ENCODE results near the gene CES2.
"Not testable (repeated sequence)": the region's sequence is repeated elsewhere in the genome, so short reads cannot be mapped to it uniquely, and the experiment has no call there.

The CES2 gene

GRCh38 chr16:66950437-66950836 lies 15.1 kb downstream of the CES2 start:
- FAIRE-seq, result peak; percentile 26

GRCh38 chr16:66950971-66951790 lies 15.9 kb downstream of the CES2 start:
- no peak for FAIRE-seq
- no peak for DNase-seq (ENCODE audit: extremely low spot score, insufficient read length, low read depth)

More at GRCh38 chr16:66950437-66950836, 15.1 kb downstream of the CES2 start:
- DNase-seq (ENCODE audit: extremely low spot score, insufficient read length, low read depth), result no peak

DNA sequence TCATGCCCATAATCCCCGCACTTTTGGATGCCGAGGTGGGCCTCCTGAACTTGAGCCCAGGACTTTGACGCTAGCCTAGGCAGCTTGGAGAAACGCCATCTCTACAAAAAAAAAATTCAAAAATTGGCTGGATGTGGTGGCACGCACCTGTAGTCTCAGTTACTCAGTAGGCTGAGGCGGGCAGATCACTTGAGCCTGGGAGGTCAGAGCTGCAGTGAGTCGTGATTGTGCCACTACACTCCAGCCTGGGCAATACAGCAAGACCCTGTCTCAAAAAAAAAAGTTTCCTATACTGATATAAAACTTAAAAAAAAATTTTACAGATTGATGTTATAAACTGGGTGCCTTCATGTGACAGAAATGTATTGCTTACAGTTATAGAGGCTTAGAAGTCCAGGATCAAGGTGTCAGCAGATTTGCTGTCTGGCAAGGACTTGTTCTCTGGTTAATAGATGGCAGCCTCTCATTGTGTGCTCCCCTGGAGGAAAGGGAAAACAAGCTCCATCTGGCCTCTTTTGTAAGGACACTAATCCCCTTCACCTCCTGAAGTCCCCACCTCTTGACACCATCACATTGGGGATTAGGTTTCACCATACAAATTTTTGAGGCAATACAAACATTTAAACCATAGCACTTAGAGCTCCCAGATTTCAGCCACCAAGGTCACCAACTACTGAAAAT lies 17.3 kb downstream of the CES2 start:
- DNase-seq (ENCODE audit: extremely low spot score, insufficient read length, low read depth), result no peak
- FAIRE-seq, result no peak

- no peak for FAIRE-seq
- no peak for DNase-seq (ENCODE audit: extremely low spot score, insufficient read length, low read depth)
These were observed 18.3 kb downstream of the CES2 start for GRCh38 chr16:66953462-66954096.

DNA sequence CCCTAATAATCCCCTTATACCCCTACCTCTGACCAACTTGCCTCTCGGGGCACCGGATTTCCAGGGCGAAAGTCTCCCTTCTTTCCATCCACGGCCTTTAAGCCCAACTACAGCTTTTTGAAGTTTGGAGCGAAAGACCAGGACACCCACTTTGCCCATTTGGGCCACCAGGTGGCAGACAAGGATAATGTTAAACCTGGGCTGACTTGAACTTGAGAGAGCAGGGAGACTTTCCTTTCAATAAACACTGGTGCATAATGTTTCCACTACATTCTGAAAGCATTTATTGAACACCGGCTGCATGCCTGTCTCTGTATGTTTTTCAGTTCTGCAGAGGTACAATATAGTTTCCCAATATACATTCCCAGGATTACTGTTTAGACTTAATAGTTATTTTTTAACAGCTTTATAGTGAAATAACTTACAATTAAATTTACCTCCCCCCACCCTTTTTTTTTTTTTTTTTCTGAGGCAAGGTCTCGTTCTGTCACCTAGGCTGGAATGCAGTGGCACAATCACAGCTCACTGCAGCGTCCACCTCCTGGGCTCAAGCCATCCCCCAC lies 18.9 kb downstream of the CES2 start:
- peak; percentile 76 for FAIRE-seq
- peak; percentile 49 for DNase-seq (ENCODE audit: extremely low spot score, insufficient read length, low read depth)

DNA sequence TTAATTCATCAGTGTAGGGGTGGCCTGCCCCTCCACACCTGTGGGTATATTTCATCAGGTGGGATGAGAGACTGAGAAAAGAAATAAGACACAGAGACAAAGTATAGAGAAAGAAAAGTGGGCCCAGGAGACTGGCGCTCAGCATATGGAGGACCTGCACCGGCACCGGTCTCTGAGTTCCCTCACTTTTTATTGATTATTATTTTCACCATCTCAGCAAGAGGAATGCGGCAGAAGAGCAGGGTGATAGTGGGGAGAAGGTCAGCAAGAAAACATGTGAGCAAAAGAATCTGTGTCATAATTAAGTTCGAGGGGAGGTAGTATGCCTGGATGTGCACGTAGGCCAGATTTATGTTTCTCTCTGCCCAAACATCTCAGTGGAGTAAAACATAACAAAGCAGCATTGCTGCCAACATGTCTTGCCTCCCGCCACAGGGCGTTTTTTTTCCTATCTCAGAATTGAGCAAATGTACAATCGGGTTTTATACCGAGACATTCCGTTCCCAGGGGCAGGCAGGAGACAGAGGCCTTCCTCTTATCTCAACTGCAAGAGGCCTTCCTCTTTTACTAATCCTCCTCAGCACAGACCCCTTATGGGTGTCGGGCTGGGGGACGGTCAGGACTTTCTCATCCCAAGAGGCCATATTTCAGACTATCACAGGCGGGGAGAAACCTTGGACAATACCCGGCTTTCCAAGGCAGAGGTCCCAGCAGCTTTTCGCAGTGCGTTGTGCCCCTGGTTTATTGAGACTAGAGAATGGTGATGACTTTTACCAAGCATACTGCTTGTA lies 20.2 kb downstream of the CES2 start:
- FAIRE-seq; DNase-seq (ENCODE audit: extremely low spot score, insufficient read length, low read depth): not testable (repeated sequence)

GRCh38 chr16:66956154-66956457 lies 20.8 kb downstream of the CES2 start:
- FAIRE-seq; DNase-seq (ENCODE audit: extremely low spot score, insufficient read length, low read depth): not testable (repeated sequence)

- FAIRE-seq, result no peak
- no peak for DNase-seq (ENCODE audit: extremely low spot score, insufficient read length, low read depth)
These were observed 23.8 kb downstream of the CES2 start for GRCh38 chr16:66958857-66959703.

DNA sequence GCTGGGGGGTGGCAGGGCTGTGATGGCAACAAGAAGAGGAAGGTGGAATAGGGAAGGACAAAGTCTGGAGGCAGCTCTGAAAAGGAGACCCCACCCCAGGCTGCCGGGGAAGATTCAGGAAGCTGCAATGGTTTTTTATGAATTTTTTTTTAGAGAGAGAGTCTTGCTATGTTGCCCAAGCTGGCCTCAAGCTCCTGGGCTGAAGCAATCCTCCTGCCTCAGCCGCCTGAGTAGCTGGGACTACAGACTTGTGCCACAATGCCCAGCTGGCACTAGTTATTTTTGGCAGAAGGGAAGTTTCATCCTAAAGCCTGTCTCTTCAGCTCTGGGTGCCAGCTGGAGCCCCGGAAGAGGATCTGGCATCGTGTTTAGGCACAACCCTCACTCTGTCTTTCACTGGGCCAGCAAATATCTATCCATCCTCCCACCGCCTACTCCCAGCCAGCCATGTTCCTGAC lies 24.4 kb downstream of the CES2 start:
- DNase-seq (ENCODE audit: extremely low spot score, insufficient read length, low read depth) (no peak), FAIRE-seq (no peak)

- FAIRE-seq (no peak), DNase-seq (ENCODE audit: extremely low spot score, insufficient read length, low read depth) (no peak)
These were observed 25.0 kb downstream of the CES2 start for GRCh38 chr16:66960270-66960669.

- FAIRE-seq, result peak; percentile 92
- DNase-seq (ENCODE audit: extremely low spot score, insufficient read length, low read depth), result no peak
These were observed 25.9 kb downstream of the CES2 start, which contains the start of gene CES3 for GRCh38 chr16:66961065-66961744. Gene CES3, plus strand, starts transcription at chr16:66961266. Its CDS starts 42 bp downstream, at chr16:66961308.

- DNase-seq (ENCODE audit: extremely low spot score, insufficient read length, low read depth), result no peak
- FAIRE-seq, result peak; percentile 50
These were observed 26.6 kb downstream of the CES2 start for GRCh38 chr16:66961914-66962313.

GRCh38 chr16:66964049-66964448 lies 28.7 kb downstream of the CES2 start:
- DNase-seq (ENCODE audit: extremely low spot score, insufficient read length, low read depth), result no peak
- no peak for FAIRE-seq

DNA sequence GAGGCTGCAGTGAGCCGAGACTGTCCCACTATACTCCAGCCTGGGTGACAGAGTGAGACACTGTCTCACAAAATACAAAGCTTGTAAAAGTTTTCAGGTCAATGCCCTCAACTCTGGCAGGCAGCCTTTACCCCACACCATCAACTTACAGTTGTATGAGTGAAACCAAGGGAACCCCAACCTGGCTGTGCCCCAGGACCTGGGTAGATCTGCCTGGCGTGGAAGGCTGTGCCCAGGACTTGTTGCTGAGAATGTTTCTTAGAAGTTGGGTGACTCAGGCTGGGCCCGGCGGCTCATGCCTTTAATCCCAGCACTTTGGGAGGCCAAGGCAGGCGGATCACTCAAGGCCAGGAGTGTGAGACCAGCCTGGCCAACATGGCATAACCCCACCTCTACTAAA lies 33.5 kb downstream of the CES2 start:
- DNase-seq (ENCODE audit: extremely low spot score, insufficient read length, low read depth) (no peak), FAIRE-seq (no peak)

DNA sequence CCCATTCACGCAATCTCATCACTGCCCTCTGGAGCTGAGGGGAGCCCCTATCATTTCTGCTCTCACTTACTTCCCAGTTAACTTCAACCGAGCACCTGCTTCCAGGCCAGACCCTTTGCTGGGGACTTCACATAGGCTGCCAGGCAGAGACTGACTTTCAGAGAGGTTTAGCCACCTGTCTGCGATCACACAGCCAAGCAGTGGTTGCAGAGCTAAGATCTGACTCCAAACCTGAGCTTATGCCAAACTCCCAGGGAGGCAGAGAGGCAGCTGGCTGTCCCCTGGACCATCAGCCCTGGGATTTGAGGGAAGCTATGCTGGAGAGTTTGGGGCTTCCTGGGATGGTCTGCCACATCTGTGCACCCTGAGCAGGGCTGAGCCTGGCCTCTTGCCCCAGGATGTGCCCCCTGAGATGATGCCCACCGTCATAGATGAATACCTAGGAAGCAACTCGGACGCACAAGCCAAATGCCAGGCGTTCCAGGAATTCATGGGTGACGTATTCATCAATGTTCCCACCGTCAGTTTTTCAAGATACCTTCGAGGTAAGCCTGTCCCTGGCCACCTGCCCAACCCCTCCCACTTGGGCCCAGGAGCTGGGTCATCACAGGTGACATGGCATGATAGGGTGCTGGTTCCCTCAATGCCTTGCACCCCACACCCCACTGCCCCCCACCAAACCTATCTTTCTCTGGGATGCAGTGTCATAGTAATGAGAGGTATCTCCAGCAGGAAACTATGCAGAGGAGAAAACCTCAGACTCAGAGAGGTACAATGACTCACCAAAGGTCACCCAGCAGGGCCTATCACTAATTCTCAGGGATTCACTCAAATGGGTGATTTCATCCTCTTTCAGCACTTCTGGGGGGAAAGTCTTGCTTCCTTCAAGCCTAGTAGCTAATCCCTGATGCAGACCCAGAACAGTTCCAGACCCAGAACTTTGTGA lies 35.7 kb downstream of the CES2 start:
- FAIRE-seq (no peak), DNase-seq (ENCODE audit: extremely low spot score, insufficient read length, low read depth) (no peak)

- DNase-seq (ENCODE audit: extremely low spot score, insufficient read length, low read depth), result no peak
- no peak for FAIRE-seq
These were observed 37.7 kb downstream of the CES2 start for GRCh38 chr16:66972983-66973382.

DNA sequence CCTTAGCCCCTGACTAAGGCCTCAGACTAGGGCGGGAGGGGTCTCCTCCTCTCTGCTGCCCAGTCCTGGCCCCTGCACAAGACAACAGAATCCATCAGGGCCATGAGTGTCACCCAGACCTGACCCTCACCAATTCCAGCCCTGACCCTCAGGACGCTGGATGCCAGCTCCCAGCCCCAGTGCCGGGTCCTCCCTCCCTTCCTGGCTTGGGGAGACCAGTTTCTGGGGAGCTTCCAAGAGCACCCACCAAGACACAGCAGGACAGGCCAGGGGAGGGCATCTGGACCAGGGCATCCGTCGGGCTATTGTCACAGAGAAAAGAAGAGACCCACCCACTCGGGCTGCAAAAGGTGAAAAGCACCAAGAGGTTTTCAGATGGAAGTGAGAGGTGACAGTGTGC lies 38.4 kb downstream of the CES2 start:
- FAIRE-seq (no peak), DNase-seq (ENCODE audit: extremely low spot score, insufficient read length, low read depth) (no peak)

Data from GM18507 (cell line).